Fibroblast of the conjunctiva (primary cell): ENCODE data around the gene ZNF777.

ENCODE experiments used
- DNase-seq: peaks from one replicate; pipeline ENCODE4 v3.0.0-alpha.2; 2010; ENCODE audit warnings: low read depth

Gene ZNF777

DNA sequence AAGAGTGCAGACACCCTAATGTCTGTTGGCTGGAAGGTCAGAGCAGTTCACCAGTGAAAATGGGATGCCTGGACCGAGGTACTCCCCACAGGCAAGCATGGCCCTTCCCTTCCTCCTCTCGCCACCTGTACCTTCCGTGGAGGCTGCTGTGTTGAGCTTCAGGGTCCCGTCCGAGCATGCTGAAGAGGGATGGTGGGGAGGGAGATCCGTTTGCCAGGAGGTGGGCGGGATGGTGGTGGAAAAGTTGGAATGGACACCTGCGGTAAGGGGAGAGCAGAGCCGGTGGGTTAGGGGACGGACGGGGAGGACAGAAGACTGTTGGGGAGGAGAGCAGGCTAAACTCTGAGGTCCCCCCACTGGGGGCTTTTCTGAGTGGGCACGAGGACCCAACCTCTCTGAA is 15.9 kb upstream of the ZNF777 start:
- no peak for DNase-seq

DNA sequence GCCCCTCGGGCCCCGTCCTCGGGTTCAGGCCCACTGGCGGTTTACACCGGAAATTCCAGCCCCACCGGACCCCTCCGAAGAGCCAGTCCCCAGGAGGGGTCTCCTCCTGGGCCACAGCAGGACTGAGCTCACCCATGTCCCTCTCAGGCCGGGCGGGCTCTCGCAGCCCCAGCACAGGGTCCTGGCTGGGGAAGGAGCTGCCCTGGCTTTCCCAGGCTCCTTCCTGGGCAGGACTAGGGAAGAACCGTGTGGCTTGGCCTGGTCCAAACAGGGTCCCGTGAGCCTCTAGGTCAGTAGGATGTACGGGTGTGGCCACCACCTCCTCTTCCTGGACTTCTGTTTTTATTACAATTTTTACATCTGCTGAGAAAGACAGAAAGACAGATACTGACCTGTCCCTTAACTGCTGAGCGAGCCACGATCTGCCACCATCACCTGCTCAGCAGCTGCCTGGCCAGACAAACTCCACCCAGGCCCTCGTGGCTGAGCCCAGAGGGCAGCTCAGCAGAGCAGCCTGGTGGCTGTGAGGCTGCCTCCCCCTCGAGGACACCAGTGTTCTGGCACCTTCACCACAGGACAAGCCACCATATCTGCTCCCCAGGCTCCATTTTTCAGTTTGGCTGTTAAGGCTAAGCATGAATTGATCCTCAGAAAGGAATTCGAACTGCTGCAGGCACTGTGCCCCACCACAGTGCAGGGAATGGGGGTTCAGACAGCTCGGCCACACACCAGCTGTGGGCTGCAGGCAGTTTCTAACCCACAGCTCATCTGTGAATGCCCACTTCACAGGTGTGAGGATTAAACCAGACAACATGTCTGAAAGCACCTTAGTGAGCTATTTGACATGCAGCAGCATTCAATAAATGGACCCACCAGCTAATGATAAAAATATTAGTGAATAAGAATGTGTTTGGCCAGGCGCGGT is 14.5 kb upstream of the ZNF777 start:
- DNase-seq: no peak

DNA sequence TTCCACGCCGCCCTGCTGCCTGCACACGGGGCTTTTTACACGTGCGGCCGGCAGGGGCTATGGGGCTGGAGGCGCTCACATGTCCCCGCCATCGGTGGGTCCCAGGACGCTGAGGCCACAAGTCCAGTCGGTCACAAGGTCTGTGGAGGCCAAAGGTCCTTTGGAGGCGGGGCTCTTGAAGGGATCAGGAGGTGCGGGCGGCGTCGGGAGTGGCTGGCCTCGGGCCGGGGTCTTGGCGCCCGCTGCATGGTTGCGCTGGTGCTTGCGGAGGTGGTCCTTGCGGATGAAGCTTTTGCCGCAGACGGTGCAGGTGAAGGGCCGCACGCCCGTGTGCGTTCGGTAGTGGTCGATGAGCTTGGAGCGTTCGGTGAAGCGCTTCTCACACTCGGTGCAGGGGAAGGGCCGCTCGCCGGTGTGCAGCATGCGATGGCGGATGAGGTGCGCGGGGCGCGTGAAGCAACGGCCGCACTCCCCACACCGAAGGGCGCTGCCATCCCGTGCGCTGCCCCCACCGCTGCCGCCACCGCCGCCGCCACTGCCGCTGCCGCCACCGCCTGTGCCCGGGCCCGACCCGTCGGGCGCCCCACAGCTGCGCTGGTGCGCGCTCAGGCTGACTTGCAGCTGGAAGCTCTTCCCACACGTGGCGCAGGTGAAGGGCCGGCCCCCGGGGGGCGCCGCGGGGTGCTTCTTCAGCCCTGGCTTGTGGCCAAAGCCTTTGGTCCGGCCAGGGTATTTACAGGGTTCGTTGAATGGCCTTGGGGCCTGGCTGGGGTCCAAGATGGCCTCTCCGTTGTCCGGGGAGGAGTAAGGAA is 13.7 kb upstream of the ZNF777 start:
- DNase-seq: no peak

DNA sequence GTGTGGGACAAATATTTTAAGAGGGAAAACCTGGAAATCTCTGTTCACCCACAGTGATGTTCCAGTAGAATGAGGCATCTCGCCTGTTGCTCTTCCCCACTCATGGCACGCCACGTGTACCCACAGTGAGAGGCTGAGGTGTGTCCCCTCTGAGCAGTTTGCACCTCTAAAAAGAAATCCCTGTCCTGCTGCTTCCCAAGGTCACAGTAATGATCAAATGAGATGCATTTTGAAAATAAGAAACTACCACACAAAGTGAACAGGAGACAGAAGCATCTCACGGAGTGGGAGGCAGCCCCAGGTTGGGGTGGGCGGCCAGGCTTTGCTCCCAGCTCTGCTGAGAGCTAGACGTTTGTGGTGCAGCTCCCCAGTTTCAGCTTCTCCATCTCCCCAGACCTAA is 12.4 kb upstream of the ZNF777 start:
- no peak for DNase-seq

DNA sequence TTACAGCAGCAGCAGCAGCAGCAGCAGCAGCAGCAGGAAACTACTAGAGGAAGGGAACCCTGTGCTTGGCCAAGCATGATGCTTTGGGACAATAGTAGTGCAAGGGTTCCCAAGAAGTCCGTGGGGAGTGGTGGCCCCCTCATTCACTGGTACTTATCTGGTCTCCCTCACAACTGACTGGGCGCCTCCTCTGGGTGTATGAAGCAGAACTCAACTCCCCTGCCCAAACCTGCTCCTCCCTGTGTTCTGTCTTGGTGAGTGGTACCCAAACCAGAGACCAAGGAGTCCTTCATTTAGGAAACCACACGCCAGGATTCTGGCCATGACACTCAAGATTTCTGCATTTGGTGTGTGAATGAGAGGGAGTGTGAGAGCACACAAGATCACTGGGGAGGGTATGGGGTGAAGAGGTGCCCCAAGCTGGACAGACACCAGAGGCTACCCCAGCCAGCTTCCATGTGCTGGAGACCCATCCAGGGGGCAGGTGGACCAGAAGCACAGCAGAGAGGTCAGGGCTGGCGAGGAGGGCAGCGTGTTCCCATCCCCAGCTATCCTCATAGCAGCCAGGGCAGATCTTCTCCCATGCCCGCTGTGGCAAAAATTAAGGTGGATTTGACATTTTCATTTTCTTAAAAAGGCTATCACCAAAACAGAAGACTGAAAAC is 10.6 kb upstream of the ZNF777 start:
- no peak for DNase-seq

DNA sequence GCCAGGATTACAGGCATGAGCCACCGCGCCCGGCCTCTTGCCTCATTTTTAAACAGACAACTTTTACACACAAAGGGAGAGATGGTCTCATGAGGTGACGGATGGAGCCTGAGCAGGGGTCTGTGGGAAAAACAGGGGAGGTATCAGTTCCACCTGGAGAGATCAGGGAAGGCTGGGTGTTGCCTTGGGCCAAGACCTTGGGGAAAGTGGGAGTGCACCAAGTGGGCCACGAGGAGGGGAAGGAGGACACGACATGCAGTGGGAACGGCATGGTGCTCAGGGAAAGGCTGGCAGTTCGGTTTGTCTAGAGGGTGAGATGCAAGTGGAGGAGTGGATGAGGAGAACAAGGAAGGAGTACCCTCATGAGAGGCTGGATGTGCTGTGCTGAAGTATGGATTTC is 8.9 kb upstream of the ZNF777 start:
- no peak for DNase-seq

DNA sequence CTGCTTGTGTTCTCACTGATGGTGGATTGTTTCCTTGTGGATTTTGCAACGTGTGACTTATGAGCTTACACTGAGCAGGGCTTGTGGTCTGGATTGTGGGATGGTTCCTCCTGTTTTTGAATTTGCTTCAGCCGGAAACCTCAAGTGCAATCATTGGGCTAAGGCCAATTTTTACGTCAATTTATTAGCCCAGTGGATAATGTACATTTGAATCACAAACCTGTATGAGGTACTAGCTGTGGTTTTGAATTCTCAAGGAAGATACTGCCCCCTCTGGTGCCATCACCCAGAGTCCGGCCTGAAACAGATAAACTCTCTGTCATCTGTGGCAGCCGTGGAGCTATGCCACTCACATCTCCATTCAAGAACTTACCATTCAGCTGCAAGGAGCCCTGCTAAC is 7.3 kb upstream of the ZNF777 start:
- no peak for DNase-seq

DNA sequence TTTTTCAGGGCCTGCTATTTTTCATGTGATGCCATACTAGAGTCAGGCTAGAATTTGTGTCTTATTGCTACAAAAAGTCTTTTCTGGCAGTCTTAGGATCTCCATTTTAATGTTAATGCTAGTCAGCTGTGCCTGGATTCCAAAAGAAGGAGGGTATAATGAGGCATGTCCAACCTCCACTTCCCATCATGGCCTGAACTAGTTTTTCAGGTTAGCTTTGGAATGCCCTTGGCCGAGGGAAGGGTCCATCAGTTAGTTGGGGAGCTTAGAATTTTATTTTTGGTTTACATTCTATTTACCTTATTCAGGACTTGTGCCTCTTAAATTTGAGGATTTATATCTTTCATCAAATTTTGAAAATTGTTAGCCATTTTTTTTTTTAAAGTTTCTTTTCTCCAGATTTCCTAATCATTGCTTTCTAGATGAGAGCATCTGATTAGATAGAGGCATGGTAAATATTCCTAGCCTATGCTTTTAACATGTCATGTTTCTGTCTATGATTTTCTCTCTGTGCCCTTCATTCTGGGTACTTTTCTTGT is 6.5 kb upstream of the ZNF777 start:
- DNase-seq: no peak

DNA sequence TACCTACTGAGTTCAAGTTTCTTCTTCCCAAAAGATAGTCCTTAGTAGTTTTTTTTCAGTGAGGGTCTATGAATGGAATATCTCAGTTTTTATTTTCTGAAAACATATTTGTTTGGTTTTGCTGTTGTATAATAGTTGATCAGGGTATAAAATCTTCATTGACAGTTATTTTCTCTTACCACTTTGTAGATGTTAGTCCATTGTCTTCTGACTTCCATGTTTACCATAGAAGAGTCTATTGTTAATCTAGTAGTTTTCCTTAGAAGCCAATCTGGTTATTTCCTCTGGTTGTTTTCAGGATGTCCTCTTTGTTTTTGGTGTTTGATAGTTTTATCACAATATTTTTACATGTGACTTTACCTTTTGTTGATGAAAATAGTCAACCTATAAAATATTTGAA is 5.5 kb upstream of the ZNF777 start:
- no peak for DNase-seq

DNA sequence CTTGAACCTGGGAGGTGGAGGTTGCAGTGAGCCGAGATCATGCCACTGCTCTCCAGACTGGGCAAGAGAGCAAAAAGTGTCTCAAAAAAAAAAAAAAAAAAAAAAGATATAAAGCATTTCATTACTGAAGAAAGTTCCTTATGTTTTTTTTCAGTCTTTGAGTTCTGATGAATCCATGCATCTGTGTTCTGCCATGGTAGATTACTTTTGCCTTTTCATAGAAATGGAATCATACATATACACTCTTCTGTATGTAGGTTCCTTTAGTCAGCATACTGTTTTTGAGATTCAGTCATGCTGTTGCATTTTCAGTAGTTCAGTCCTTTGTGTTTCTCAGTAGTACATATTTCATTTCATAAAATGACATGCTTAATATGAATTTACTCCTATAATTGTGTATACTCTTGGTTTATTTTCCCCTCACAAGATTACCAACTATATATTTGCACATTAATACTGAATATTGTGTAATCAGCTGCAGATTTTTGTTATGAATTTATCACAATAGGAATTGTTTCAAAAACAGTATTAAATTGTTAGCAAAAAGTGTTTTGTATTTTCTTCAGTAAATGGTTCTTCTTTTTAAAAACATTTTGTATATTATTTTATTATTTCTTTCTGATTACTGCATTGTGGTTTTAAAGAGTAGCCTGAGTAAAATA is 2.8 kb upstream of the ZNF777 start:
- no peak for DNase-seq

DNA sequence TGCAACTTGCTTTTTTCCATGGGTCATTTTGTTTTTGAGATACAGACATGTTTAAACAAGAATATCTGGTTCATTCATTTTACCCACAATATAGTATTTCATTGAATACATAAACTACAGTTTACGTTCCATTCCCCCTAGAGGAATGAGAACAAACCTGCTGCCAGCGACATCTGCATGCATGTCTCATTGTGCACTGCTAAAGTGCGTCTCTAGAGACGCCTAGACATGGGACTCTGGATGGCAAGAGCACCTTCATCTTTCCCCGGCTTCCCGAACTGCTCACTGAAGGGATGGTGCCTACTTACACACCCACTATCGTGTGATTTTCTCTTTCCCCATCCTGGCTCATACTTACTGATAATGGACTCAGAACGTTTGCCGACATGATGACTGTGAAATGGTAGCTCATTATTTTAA is 1.2 kb upstream of the ZNF777 start:
- no peak for DNase-seq

DNA sequence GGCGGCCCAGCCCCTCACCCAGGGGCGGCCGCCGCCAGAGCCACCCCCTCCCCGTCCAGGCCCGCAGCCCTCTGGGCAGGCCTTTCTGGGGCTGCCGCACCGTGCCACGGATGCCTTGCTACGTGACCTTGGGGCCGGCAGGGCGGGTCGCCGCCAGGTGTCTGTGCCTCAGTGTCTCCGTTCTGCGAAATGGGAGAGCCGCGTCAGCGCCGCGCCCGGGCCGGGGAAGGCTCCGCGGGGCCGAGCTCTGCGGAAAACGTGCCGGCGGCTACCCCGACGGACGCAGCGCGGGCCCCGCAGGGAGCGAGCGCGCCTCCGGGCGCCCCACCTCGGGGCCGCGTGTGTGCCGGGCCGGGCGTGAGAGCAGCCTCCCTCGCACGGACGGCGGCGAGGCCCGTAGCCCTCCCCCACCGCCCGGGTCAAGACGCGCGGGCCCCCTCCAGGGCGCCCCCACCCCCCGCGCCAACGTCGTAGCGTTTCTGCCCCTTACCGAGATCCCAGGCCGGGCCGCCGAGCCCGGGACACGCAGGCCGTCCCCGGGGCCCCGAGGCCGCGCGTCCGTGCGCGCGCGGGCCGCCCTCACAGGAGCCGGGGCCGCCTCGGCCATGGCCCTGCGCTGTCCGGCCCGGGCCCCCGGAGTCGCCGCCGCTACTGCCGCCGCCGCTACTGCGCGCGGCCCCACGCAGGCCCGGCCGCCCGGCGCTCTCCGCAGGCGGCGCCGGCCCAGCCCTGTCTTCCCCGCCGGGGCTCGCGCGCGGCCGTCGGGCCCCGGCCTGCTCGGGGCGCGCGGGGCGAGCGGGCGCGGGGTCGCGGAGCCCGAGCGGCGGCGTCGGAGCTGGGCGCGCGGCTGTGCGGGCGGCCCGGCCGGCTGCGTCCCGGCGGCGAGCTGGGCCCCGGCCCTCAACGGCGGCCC is 1.1 kb downstream of the ZNF777 start:
- DNase-seq: no peak

DNA sequence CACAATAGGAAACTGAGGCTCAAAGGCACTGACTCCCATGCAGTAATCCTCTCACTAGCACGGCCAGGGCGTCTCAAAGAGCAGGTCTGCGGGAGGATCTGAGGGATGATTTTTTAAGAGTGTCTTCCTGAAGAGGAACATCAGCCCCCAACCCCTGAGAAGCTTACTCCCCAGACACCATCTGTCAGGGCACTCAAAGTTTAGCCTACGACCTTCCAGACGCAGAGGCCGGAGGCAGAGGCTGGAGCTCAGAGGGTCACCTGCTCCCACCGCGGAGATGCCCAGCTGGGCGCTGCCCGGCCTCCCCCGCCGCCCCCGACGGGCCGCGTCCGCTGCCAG is 1.7 kb downstream of the ZNF777 start:
- no peak for DNase-seq

DNA sequence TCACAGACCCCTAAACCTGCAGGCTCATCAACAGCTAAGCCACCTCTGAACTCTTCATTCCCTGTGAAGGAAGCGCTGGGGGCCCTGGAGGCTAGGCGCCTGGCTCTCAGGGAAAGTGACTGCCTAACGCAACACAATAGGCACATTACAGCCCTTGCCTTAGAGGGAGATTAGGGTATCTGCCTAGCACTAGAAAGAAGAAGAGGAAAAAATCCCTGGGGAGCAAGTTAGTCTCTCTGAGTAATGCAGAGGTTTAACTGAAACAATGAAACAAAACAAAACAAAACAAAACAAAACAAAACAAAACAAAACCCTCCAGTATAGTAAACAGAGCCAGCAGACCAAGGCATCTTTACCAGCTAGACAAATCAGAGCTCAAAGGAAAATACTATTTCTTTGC is 2.6 kb downstream of the ZNF777 start:
- no peak for DNase-seq

DNA sequence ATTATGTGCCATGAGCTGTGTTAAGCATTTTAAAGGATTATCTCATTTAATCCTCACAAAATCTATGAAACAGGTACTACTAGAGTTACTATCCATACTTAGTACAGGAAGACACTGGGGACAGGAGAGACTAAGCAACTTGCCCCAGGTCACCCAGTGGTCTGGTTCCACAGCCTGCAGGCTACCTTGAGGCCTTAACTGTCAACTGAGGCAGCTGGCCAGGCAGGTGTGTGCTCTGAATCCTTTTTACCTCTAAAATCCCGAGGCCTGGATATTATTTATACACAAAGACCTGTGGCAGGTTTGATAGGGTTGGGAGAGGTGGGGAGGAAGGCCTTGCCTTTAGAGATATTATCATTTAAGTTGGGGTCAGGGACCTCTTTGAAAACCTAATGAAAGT is 3.1 kb downstream of the ZNF777 start:
- DNase-seq: no peak

DNA sequence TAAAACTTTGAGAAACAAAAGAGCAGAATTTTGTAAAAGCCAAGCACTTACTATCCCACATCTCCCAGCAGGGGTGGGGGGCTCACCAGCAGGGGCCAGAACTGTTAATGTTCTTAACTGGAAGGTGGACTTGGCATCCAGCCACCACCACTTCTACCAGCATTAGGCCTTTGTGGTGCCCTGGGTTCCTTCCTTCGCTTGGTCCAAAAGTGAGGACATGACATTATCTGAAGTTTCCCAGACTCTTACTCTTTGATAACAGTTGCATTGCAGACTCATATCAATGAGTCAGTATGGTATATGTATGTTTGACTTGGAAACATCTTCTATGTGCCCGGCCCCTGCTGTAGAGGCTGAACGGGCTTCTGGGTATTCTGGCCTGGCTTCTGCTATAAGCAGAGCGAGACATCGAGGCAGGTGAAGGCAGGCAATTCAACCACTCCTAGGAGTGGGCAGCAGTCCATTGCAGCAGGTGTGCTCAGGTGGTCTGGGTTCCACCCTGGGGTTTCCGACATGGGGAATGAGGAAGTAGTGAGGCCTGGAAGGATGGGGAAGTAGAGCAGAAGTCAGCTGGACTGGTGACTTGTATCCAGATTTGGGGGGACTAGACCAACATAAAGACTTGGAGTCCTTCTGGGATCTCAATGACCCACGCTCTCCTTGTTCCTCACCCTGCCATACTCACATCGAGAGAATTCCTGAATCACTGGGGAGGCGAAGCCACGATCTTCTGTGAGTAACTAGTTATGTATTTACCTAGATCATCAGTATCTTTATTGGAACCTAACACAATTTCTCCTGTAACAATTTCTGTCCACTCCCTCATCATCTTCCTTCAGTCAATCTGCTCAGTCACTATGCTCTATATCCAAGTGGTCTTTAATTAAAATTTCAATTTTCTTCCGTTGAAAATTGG is 4.1 kb downstream of the ZNF777 start:
- no peak for DNase-seq

DNA sequence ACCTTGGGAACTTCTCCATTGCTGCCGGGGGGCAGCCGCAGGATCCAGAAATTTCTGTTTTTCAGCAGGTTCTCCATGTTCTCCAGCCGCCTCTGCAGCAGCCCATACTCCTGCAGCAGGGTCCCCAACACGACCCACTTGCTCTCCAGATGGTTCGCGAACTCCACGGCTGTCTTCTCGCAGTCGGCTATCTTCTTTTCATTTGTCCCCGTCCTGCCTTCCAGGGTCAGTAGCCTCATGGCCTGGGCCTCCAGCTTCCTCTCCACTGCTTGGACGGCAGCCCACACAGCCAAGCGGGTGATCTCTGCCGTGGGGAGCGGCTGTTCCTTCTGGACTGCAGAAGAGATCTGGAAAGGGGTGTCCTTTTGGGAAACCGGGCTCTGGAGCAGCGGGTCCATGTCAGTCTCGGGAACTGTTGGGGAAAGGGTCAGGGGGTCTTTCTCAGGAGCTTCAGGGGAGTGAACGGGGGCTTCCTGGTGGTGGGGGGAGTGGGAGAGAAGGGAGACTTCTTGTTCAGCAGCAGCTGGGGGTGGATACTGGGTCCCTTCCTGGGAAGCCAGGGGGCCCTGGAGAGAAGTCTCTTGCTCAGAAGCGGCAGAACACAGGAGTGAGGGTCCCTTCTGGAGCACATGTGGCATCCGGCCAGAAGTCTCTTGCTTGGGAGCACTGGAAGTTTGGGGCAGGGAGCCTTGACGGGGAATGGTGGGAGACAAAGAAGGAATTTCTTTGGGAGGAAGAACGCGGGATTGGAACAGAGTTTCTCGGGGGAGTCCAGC is 5.5 kb downstream of the ZNF777 start:
- no peak for DNase-seq

DNA sequence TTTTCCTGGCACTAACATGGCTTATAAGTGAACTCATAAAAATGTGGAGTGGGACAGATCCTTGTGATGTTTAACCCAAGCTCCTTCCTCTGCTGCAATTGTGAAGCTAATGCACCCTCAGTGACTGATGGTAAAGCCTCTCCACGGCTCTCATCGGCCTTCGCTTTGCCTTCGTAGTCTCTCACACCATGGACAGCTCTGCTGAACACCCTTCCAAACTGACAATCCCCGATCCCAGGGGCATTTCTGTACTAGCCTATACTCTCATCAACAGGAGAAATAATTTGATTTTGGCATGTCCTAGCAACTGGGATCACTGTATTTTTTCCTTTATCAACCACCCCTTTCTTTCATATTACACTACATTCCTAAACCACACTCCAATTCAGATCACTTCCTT is 6.1 kb downstream of the ZNF777 start:
- no peak for DNase-seq

DNA sequence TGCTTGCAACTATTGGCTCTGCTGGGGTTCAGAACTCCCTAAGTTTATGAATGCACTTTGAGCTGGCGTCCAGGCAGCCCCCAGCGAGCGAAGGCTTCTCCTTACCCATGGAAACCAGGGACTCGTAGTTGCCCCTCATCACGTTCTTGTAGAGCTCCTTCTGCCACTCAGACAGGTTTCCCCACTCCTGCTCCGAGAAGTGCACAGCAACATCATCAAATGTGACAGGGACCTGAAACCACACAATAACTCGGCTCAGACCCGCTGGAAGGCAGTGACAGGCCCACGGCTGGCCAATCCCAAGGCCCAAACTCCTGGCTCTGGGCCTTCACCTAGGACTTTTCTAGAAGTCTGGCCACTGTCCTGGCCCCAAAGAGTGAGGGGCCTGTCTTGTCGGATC is 6.9 kb downstream of the ZNF777 start:
- DNase-seq: no peak
